K562 (cell line): ENCODE results near the gene HOXC11. TPM values are rescaled to one million over a fixed set of nuclear protein-coding genes. Genes with fewer than 3 reads are reported as not detected.
A peak's percentile ranks its signal among the peaks of the same experiment; 100 is the strongest.

ENCODE experiments used
- ATAC-seq: fragments of 200-7000 bp; cut with Tn5 transposase; 3 replicates; pipeline ENCODE4 v1.9.1; 2020; ENCODE audit warnings: moderate library complexity
- BruUV-seq: library from RNA; stranded (reverse); fragments of 400-500 nt; replicated peaks from 2 replicates; lab custom pipeline; 2021; lab: Mats Ljungman, UMichigan
- CTCF ChIA-PET: fragments of 300-600 bp; formaldehyde crosslinking; extraction: SDS; loops from one replicate; lab custom pipeline; 2021; ENCODE audit warnings: low intra/inter-chr PET ratio; lab: Yijun Ruan, JAX
- POLR2A ChIA-PET: fragments of 300-600, 350-650 bp; sonication (Branson Sonifier 250); formaldehyde crosslinking; extraction: SDS; loops from one replicate; lab custom pipeline; 2021; ENCODE audit warnings: antibody characterized with exemption, inconsistent platforms; lab: Yijun Ruan, JAX
- DNase-seq, 4 experiments: peaks; one replicate each; pipeline versions ENCODE4 v3.0.0 to v3.0.0-alpha.2; 2011 to 2018; ENCODE audit warnings: low spot score in 3 of 4, mixed read lengths in 3 of 4; ENCODE audit errors: extremely low read depth in 1 of 4
- FAIRE-seq: peaks from 2 replicates; lab custom pipeline; 2011; peaks lifted over from hg19 to GRCh38; lab: Jason Lieb, UNC
- H2AFZ ChIP-seq: 2 replicates; pipeline ENCODE4 v1.6.0; 2011; ENCODE audit warnings: low read depth, low read length, control low read depth, inconsistent platforms
- H3K27ac ChIP-seq: fragments of 200-600 bp; 3 replicates; pipeline ENCODE4 v1.8.0; 2011; ENCODE audit warnings: low read depth, mild to moderate bottlenecking, control low read depth, inconsistent platforms, low read length, moderate library complexity, mixed read lengths; ENCODE audit errors: extremely low read depth
- H3K27me3 ChIP-seq, 2 experiments: fragments of 300-600 bp in 1 of 2; 2 replicates in 1 of 2; 3 replicates in 1 of 2; pipeline versions ENCODE4 v1.6.0 to v1.8.0; 2011; ENCODE audit warnings: inconsistent platforms in 2 of 2, low read length in 2 of 2, mild to moderate bottlenecking in 1 of 2, mixed read lengths in 1 of 2, moderate library complexity in 1 of 2; ENCODE audit not compliant: control insufficient read depth in 2 of 2, insufficient read depth in 2 of 2
- H3K36me3 ChIP-seq: fragments of 300-600 bp; 3 replicates; pipeline ENCODE4 v1.8.0; 2011; ENCODE audit warnings: mild to moderate bottlenecking, low read length, inconsistent platforms; ENCODE audit not compliant: control insufficient read depth, insufficient read depth
- H3K4me1 ChIP-seq, 2 experiments: fragments of 200-600 bp in 1 of 2; replicated peaks in 1 of 2; 2 replicates in 1 of 2; 3 replicates in 1 of 2; pipeline versions ENCODE4 v1.5.1 to v1.8.0; 2011; ENCODE audit warnings: inconsistent platforms in 2 of 2, low read length in 2 of 2, mild to moderate bottlenecking in 1 of 2, mixed read lengths in 1 of 2, moderate library complexity in 1 of 2; ENCODE audit not compliant: control insufficient read depth in 2 of 2, insufficient read depth in 2 of 2
- H3K4me2 ChIP-seq: 2 replicates; pipeline ENCODE4 v1.6.1; 2011; ENCODE audit warnings: low read length, control low read depth, inconsistent platforms, mixed read lengths; ENCODE audit not compliant: insufficient read depth
- H3K4me3 ChIP-seq: fragments of 200-600 bp; sonication (generic), shearing (Covaris generic); 2 replicates; pipeline ENCODE4 v1.5.1; 2016; ENCODE audit warnings: control low read depth, inconsistent platforms
- H3K79me2 ChIP-seq: fragments of 200-600 bp; 3 replicates; pipeline ENCODE4 v1.8.0; 2011; ENCODE audit warnings: low read length, inconsistent platforms; ENCODE audit not compliant: control insufficient read depth, insufficient read depth
- H3K9ac ChIP-seq, 2 experiments: 2 replicates each; pipeline versions ENCODE4 v1.6.0 to v1.6.1; 2011; ENCODE audit warnings: low read depth in 2 of 2, low read length in 2 of 2, control low read depth in 1 of 2, inconsistent platforms in 1 of 2, mild to moderate bottlenecking in 1 of 2, mixed read lengths in 1 of 2; ENCODE audit not compliant: insufficient read depth in 1 of 2
- H3K9me1 ChIP-seq: one replicate; pipeline ENCODE4 v1.6.0; 2011; ENCODE audit warnings: inconsistent platforms, mild to moderate bottlenecking, low read length, moderate library complexity; ENCODE audit not compliant: control insufficient read depth, insufficient read depth
- H3K9me3 ChIP-seq: replicated peaks from 2 replicates; pipeline ENCODE4 v1.5.1; 2011; ENCODE audit warnings: low read depth, low read length, inconsistent platforms; ENCODE audit not compliant: control insufficient read depth, insufficient read depth
- H4K20me1 ChIP-seq: replicated peaks from 2 replicates; pipeline ENCODE4 v1.6.1; 2011; ENCODE audit warnings: low read length, inconsistent platforms, mixed read lengths; ENCODE audit not compliant: control insufficient read depth, insufficient read depth
- ADNP ChIP-seq: fragments of 200-800 bp; sonication (Bioruptor generic); IDR thresholded peaks from 2 replicates; pipeline ENCODE4 v1.6.1; 2016; ENCODE audit warnings: missing genetic modification characterization, missing compliant biosample characterization
- CBFA2T2 ChIP-seq: fragments of 450-650 bp; conservative IDR thresholded peaks from 2 replicates; pipeline ENCODE4 v1.6.1; 2017; ENCODE audit warnings: mild to moderate bottlenecking
- COPS2 ChIP-seq: fragments of 450-650 bp; conservative IDR thresholded peaks from 2 replicates; pipeline ENCODE4 v1.6.1; 2016; ENCODE audit warnings: mild to moderate bottlenecking, moderate library complexity
- KDM2B ChIP-seq: fragments of 250-450 bp; sonication (Bioruptor Pico); IDR thresholded peaks from 2 replicates; pipeline ENCODE4 v1.8.0; 2021; ENCODE audit warnings: mild to moderate bottlenecking, moderate library complexity
- MBD1 ChIP-seq: fragments of 250-450 bp; sonication (Bioruptor Pico); IDR thresholded peaks from 2 replicates; pipeline ENCODE4 v1.8.0; 2022; ENCODE audit warnings: inconsistent platforms
- MCM7 ChIP-seq, 2 experiments: fragments of 450-650 bp; IDR thresholded peaks; 2 replicates each; pipeline ENCODE4 v1.6.1; 2016 to 2018
- MEF2A ChIP-seq: IDR thresholded peaks from 2 replicates; pipeline ENCODE4 v1.6.1; 2011; ENCODE audit warnings: low read depth, mild to moderate bottlenecking, low read length, moderate library complexity; ENCODE audit not compliant: control insufficient read depth
- POLR2G ChIP-seq: fragments of 200-400 bp; formaldehyde crosslinking; IDR thresholded peaks from 2 replicates; pipeline ENCODE4 v1.6.1; 2017; ENCODE audit warnings: low read depth, mild to moderate bottlenecking, antibody characterized with exemption, low read length, moderate library complexity
- RBFOX2 ChIP-seq: fragments of 200-400 bp; formaldehyde crosslinking; IDR thresholded peaks from 2 replicates; pipeline ENCODE4 v1.6.1; 2017; ENCODE audit warnings: low read depth, mild to moderate bottlenecking, low read length, moderate library complexity
- SRSF3 ChIP-seq: fragments of 200-400 bp; formaldehyde crosslinking; IDR thresholded peaks from 2 replicates; pipeline ENCODE4 v1.6.1; 2016; ENCODE audit warnings: mild to moderate bottlenecking, low read length, moderate library complexity; ENCODE audit not compliant: insufficient read depth
- TAF9B ChIP-seq: fragments of 450-650 bp; IDR thresholded peaks from 2 replicates; pipeline ENCODE4 v1.6.1; 2018; ENCODE audit warnings: mild to moderate bottlenecking; ENCODE audit not compliant: partially characterized antibody
- ZSCAN29 ChIP-seq: fragments of 450-650 bp; IDR thresholded peaks from 2 replicates; pipeline ENCODE4 v1.6.1; 2017
- WGBS: fragments of 100-300 bp; shearing (Covaris generic); methylation state at CpG from one replicate; pipeline ENCODE4 v1.1.6; 2016; ENCODE audit warnings: low coverage, mixed read lengths; ENCODE audit not compliant: insufficient coverage; ENCODE audit errors: missing lambda C conversion rate; 5-methylcytosine and 5-hydroxymethylcytosine counted together
- in situ Hi-C: fragments of 300-500 bp; cut with MboI; formaldehyde crosslinking; loops from 4 replicates; pipeline ENCODE4 v1.15.0; 2018; ENCODE audit warnings: inconsistent platforms, mixed read lengths
- intact Hi-C: fragments of 100-400 bp; cut with micrococcal nuclease; formaldehyde crosslinking; loops from 2 replicates; pipeline ENCODE4 v1.14.2; 2022
- polyA plus RNA-seq, 8 experiments: library from polyadenylated mRNA; depleted of rRNA in 4 of 8; stranded (reverse) in 5 of 8; unstranded in 3 of 8; fragments of >200 nt; fragmentation: Nextera tagmentation in 2 of 8; fragmentation: Illumina TruSeq in 1 of 8; extraction: Ambion mirVana in 2 of 8; extraction: Trizol in 1 of 8; gene quantifications; 2 replicates each; pipeline versions ENCODE4 v1.2.1 to v1.2.3, GENCODE V29; 2011 to 2014; ENCODE audit warnings: inconsistent platforms in 1 of 8, missing spikeins in 1 of 8
- total RNA-seq, 7 experiments: library from RNA; depleted of rRNA in 6 of 7; stranded (reverse); fragments of >200 nt in 6 of 7; fragmentation: Illumina TruSeq in 2 of 7; extraction: Trizol in 2 of 7; gene quantifications; 2 replicates each; pipeline versions ENCODE4 v1.2.1 to v1.2.3, GENCODE V29; 2011 to 2021; ENCODE audit warnings: low replicate concordance in 1 of 7

HOXC11 gene
- total and polyA plus RNA-seq, 9 of the 15 experiments (the other 6 are each of a cell fraction or from before 2014, with no cell fraction given) = not detected

- CTCF ChIA-PET = interaction anchor here (0.6 to 3.0 kb wide), 14 partner anchors 13 to 212 kb away, joined by 3 to 42 read pairs (median 8); partner anchors contain the start of genes HOXC10 and HOXC5
Observed at GRCh38 chr12:54004841-54005530, 32.1 kb downstream of the HOXC11 start.

GRCh38 chr12:54005531-54005852 lies 32.6 kb downstream of the HOXC11 start:
- ATAC-seq (no peak), DNase-seq (no peak), FAIRE-seq (no peak)
- in situ Hi-C loops (no loop called here), intact Hi-C loops (loop anchor here (2.0 kb wide), 1 partner anchor 21 kb away; the partner anchor contains the start of gene HOXC10)
- peaks cover 8% of the 10 kb centered on the region for H3K79me2 ChIP-seq
- no peak overlapping the region for H2AFZ ChIP-seq
- H3K9me1 ChIP-seq = no peaks in the 10 kb centered on the region
- BruUV-seq = no TSS peak
- H3K4me2 ChIP-seq = no peak overlapping the region
- H3K27ac ChIP-seq = no peak overlapping the region
- H3K9me3 ChIP-seq = no peaks in the 10 kb centered on the region
- no peaks in the 10 kb centered on the region for H3K27me3 ChIP-seq
- WGBS = 56% methylated on average over 26 of the region's 26 CpGs
- ChIA-PET CTCF (interaction anchor here (0.6 to 3.0 kb wide), 14 partner anchors 12 to 211 kb away, joined by 3 to 42 read pairs (median 7); partner anchors contain the start of genes HOXC10 and HOXC5), POLR2A (interaction anchor here (0.7 to 1.9 kb wide), 5 partner anchors 18 to 421 kb away, joined by 3 to 8 read pairs (median 4); no protein-coding TSS in a partner anchor)
- no peak overlapping the region for H3K9ac ChIP-seq
- H3K4me3 ChIP-seq = no peak overlapping the region
- no peaks in the 10 kb centered on the region; the same call in 1 of the 2 replicates for H4K20me1 ChIP-seq
- no peaks in the 10 kb centered on the region for H3K36me3 ChIP-seq
- peaks cover 24 to 47% of the 10 kb centered on the region in 2 experiments for H3K4me1 ChIP-seq
- TF ChIP-seq MBD1 (CRISPR knock-in tag) (peak; percentile 55; the same call in 1 of the 2 replicates), ZSCAN29 (no peak), MEF2A (no peak), SRSF3 (no peak), MCM7 (IDR thresholded peaks at IDR 0.05) (no peak), CBFA2T2 (no peak), KDM2B (CRISPR knock-in tag) (no peak)

More at GRCh38 chr12:54004841-54005530, 32.1 kb downstream of the HOXC11 start:
- peaks cover 13% of the 10 kb centered on the region for H3K79me2 ChIP-seq
- ATAC-seq (no peak), FAIRE-seq (no peak), DNase-seq (no peak)
- H4K20me1 ChIP-seq = no peaks in the 10 kb centered on the region; the same call in 1 of the 2 replicates
- POLR2A ChIA-PET = interaction anchor here (0.8 to 1.9 kb wide), 4 partner anchors 18 to 422 kb away, joined by 3 to 8 read pairs (median 4); no protein-coding TSS in a partner anchor
- H3K36me3 ChIP-seq = no peaks in the 10 kb centered on the region
- no peak overlapping the region for H3K4me3 ChIP-seq
- no peaks in the 10 kb centered on the region for H3K27me3 ChIP-seq
- in situ Hi-C loops = no loop called here
- H3K27ac ChIP-seq = no peak overlapping the region
- BruUV-seq = no TSS peak
- no peak overlapping the region for H3K4me2 ChIP-seq
- TF ChIP-seq COPS2 = no peak
- TF ChIP-seq ADNP (tag) = no peak
- no peak for TF ChIP-seq RBFOX2
- TF ChIP-seq TAF9B = no peak
- peak; percentile 27; the same call in 1 of the 2 replicates for TF ChIP-seq POLR2G
- no peak overlapping the region for H3K9ac ChIP-seq
- H3K9me3 ChIP-seq = no peaks in the 10 kb centered on the region
- H2AFZ ChIP-seq = no peak overlapping the region
- H3K4me1 ChIP-seq = peaks cover 21 to 52% of the 10 kb centered on the region in 2 experiments
- H3K9me1 ChIP-seq = no peaks in the 10 kb centered on the region
- intact Hi-C loops = loop anchor here (2.0 kb wide), 1 partner anchor 20 kb away; the partner anchor contains the start of gene HOXC10
- WGBS = 80% methylated on average over 24 of the region's 31 CpGs
